ENCODE measurements around the gene USP15. TPM values are rescaled to one million over a fixed set of nuclear protein-coding genes. Genes with fewer than 3 reads are reported as not detected.

USP15 gene
- total and polyA plus RNA-seq, 2 donors (not counting 1 experiment from before 2014, with no cell fraction given): 116 to 182 TPM

- no peak overlapping the region for H3K27ac Mint-ChIP-seq
- no peaks in the 10 kb centered on the region for H3K27me3 ChIP-seq (replicated peaks in 1 of 4; ENCODE audit: control extremely low read depth in 1 of 4, control insufficient read depth in 3 of 4, insufficient read depth in 4 of 4, low read length in 3 of 4)
- ATAC-seq (ENCODE audit: low read depth) (no peak), DNase-seq (no peak)
- H3K4me1 Mint-ChIP-seq: peaks cover 59% of the 10 kb centered on the region
- H3K9me3 Mint-ChIP-seq (ENCODE audit: insufficient read depth): no peaks in the 10 kb centered on the region
- CTCF ChIA-PET: no interaction called here
- POLR2A ChIA-PET: no interaction called here
- TF ChIP-seq CTCF (IDR thresholded peaks at IDR 0.05) (no peak), EZH2 (IDR thresholded peaks at IDR 0.05; ENCODE audit: borderline replicate concordance, insufficient read depth, low read depth, low read length, poor library complexity, severe bottlenecking) (no peak)
- peaks cover 5 to 7% of the 10 kb centered on the region in 2 donors for H3K4me1 ChIP-seq (ENCODE audit: control insufficient read depth in 2 of 2, insufficient read depth in 2 of 2, low read length in 2 of 2)
- H3K27ac ChIP-seq (ENCODE audit: low read length in 2 of 2): no peak overlapping the region
- H3K4me3 Mint-ChIP-seq: no peak overlapping the region
- peaks cover 65% of the 10 kb centered on the region for H4K20me1 ChIP-seq (ENCODE audit: control insufficient read depth, insufficient read depth, low read length, poor library complexity, severe bottlenecking)
- H2AFZ ChIP-seq (ENCODE audit: insufficient read depth, low read depth, low read length, poor library complexity, severe bottlenecking): no peak overlapping the region
- peaks cover 90% of the 10 kb centered on the region for H3K79me2 ChIP-seq (ENCODE audit: control insufficient read depth, insufficient read depth, low read length)
- no peak overlapping the region for H3K4me3 ChIP-seq (ENCODE audit: control extremely low read depth in 1 of 5, extremely low read depth in 1 of 5, insufficient read depth in 1 of 5, low read depth in 2 of 5, low read length in 4 of 5)
- H3K4me2 ChIP-seq (replicated peaks; ENCODE audit: low read depth, low read length, poor library complexity, severe bottlenecking): no peak overlapping the region
- H3K9ac ChIP-seq (ENCODE audit: low read length): no peak overlapping the region
- peaks cover 0 to 2% (median 0%) of the 10 kb centered on the region in 3 donors for H3K9me3 ChIP-seq (ENCODE audit: control extremely low read depth in 1 of 3, control insufficient read depth in 2 of 3, insufficient read depth in 1 of 3, low read length in 2 of 3)
- intact Hi-C loops (cut with micrococcal nuclease): loop anchor here (5.0 kb wide), 1 partner anchor 35 kb away; the partner anchor contains the start of gene USP15
- H3K27me3 Mint-ChIP-seq: no peaks in the 10 kb centered on the region
- H3K36me3 ChIP-seq (replicated peaks in 1 of 2; ENCODE audit: control extremely low read depth in 1 of 2, control insufficient read depth in 1 of 2, extremely low read depth in 1 of 2, insufficient read depth in 2 of 2, low read length in 1 of 2): peaks cover 8 to 38% of the 10 kb centered on the region in 2 experiments
Measured at GRCh38 chr12:62297321-62297720, 37.1 kb downstream of the USP15 start.

- Histone ChIP-seq H3K9me3 (ENCODE audit: control extremely low read depth in 1 of 3, control insufficient read depth in 2 of 3, insufficient read depth in 1 of 3, low read length in 2 of 3) (peaks cover 0 to 5% (median 3%) of the 10 kb centered on the region in 3 donors), H3K27ac (ENCODE audit: low read length in 2 of 2) (no peak overlapping the region), H3K27me3 (replicated peaks in 1 of 4; ENCODE audit: control extremely low read depth in 1 of 4, control insufficient read depth in 3 of 4, insufficient read depth in 4 of 4, low read length in 3 of 4) (no peaks in the 10 kb centered on the region), H3K9ac (ENCODE audit: low read length) (no peak overlapping the region), H3K4me2 (replicated peaks; ENCODE audit: low read depth, low read length, poor library complexity, severe bottlenecking) (no peak overlapping the region), H3K36me3 (replicated peaks in 1 of 2; ENCODE audit: control extremely low read depth in 1 of 2, control insufficient read depth in 1 of 2, extremely low read depth in 1 of 2, insufficient read depth in 2 of 2, low read length in 1 of 2) (peaks cover 11 to 58% of the 10 kb centered on the region in 2 experiments), H3K4me3 (ENCODE audit: control extremely low read depth in 1 of 5, extremely low read depth in 1 of 5, insufficient read depth in 1 of 5, low read depth in 2 of 5, low read length in 4 of 5) (no peak overlapping the region), H3K79me2 (ENCODE audit: control insufficient read depth, insufficient read depth, low read length) (peaks cover 96% of the 10 kb centered on the region), H3K4me1 (ENCODE audit: control insufficient read depth in 2 of 2, insufficient read depth in 2 of 2, low read length in 2 of 2) (no peaks in the 10 kb centered on the region), H4K20me1 (ENCODE audit: control insufficient read depth, insufficient read depth, low read length, poor library complexity, severe bottlenecking) (peaks cover 53% of the 10 kb centered on the region), H2AFZ (ENCODE audit: insufficient read depth, low read depth, low read length, poor library complexity, severe bottlenecking) (no peak overlapping the region)
- no CpG with 5 or more reads among the region's 3 CpGs for WGBS (ENCODE audit: insufficient coverage)
- no peak for DNase-seq
- Mint-ChIP-seq H3K4me3 (no peak overlapping the region), H3K9me3 (ENCODE audit: insufficient read depth) (peaks cover 4% of the 10 kb centered on the region), H3K27me3 (no peaks in the 10 kb centered on the region), H3K27ac (no peak overlapping the region), H3K4me1 (peaks cover 50% of the 10 kb centered on the region)
- ATAC-seq (ENCODE audit: low read depth): no peak
- POLR2A ChIA-PET: no interaction called here
- CTCF ChIA-PET: no interaction called here
- TF ChIP-seq EZH2 (IDR thresholded peaks at IDR 0.05; ENCODE audit: borderline replicate concordance, insufficient read depth, low read depth, low read length, poor library complexity, severe bottlenecking) (no peak), CTCF (IDR thresholded peaks at IDR 0.05) (no peak)
- intact Hi-C loops (cut with micrococcal nuclease): loop anchor here (5.0 to 10.0 kb wide), 2 partner anchors 37 to 55 kb away; partner anchors contain the start of gene USP15
Measured at GRCh38 chr12:62299617-62300016, 39.4 kb downstream of the USP15 start.
